ENCODE data around the gene MCHR2.
A peak's percentile ranks its signal among the peaks of the same experiment; 100 is the strongest.

The MCHR2 gene

DNA sequence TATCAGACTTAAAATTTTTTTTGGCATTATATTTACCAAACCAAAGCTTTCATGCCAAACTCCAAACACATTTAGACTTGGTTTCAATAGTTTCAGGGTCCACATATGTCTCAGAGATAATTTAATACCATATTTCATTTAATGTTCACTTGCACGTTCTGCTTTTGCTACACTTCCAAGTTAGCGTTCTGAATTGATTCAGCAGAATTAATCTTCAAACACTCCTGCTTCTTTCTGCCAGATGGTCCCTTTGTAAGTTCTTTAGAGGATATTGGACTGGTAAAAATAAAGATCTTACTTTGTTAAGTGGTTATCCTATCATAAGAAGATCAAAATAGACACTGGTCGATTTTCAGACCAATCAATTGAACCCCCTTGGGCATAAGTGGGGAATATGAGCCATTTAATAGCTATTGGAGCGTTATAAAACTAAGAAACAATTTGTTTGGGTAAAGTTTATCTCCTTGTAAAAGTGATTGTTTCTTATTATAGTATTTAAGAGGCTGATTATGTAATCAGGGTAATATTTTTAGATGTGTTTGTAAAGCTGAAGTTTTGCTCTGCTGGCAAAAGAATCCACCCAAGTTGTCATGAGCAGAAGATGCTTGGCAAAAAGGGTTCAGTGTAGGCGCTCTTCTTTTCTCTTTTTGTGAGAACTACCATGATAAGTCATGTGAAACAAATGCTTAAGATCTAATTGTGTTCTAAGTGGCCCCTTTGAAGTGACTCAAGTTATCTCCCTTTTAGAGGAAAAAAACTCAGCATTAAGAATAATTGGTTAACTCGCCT is 92.2 kb downstream of the MCHR2 start:
- DNase-seq, result peak; percentile 9

- no peak for DNase-seq
These were observed 99.2 kb downstream of the MCHR2 start for GRCh38 chr6:99894815-99895214.

GRCh38 chr6:99887066-99887465 is 107.0 kb downstream of the MCHR2 start:
- no peak for DNase-seq

GRCh38 chr6:99885051-99885450 is 109.0 kb downstream of the MCHR2 start:
- DNase-seq, result no peak

GRCh38 chr6:99882128-99882702 is 111.8 kb downstream of the MCHR2 start:
- no peak for DNase-seq

- DNase-seq, result no peak
These were observed 114.6 kb downstream of the MCHR2 start for GRCh38 chr6:99879431-99879830.

DNA sequence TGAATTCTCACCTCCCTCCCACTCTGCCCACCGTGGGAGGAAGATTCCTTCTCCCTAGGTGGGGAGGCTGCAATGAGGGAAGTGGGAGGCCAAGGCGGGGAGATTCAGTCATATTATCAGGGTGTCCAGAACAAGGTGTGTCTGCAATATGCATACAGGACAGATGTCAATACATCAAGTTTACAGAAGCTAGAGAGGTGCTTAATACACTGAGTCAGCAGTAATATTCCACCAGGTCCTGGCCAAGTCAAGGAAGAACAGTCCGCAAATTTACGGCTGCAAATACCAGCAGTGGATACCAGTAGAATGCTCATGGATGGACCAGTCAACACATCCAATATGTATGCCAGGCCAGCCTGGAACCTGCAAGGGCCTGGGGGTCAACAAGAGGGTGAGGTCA is 119.0 kb downstream of the MCHR2 start:
- no peak for DNase-seq

DNA sequence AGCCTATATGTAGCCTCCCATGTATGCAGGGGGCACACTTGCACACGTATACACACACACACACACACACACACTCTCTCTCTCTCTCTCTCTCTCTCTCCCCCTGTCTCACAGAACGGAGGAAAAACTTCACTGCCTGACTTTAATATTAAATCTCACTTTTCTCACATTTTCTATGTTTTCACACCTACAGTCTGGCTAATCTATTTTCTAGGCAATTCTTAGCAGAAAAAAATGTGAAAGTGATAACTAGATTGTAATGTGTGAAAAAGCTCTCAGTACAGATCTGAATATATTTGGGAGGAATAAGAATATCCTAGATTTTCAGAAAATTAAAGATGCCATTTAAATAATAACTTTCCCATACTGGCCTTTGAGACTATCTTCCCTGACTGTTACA is 120.9 kb downstream of the MCHR2 start:
- DNase-seq, result no peak

DNA sequence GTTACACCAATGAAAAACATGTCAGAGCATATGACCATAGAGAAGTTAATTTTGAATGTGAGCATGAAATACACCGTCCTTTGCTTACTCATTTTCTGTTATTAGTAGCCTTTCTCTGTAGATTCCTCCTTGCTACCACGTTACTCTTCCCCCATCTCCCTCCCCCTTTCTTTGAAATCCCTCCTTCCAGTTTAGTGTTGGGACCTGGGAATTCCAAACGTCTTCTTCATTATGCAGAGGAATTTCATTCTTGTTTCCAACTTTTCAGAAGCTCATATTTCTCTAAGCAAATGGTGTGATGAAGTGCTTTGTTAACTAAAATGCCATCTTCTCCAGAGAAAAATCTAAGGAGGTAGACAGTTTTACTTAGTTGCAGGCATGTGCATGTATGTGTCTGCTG is 122.4 kb downstream of the MCHR2 start:
- DNase-seq, result no peak
